Osteoblast (primary cell): ENCODE results near the gene PLEKHG4B. TPM values are rescaled to one million over a fixed set of nuclear protein-coding genes. Genes with fewer than 3 reads are reported as not detected.
A peak's percentile ranks its signal among the peaks of the same experiment; 100 is the strongest.
"Not testable (repeated sequence)": the region's sequence is repeated elsewhere in the genome, so short reads cannot be mapped to it uniquely, and the experiment has no call there.

Source experiments
- DNase-seq: peaks from one replicate; pipeline ENCODE4 v3.0.0; 2011; ENCODE audit warnings: low spot score, mixed read lengths; ENCODE audit not compliant: insufficient read length; ENCODE audit errors: missing footprints
- H2AFZ ChIP-seq: 2 replicates; pipeline ENCODE4 v1.6.0; 2011; ENCODE audit warnings: mild to moderate bottlenecking, low read length
- H3K27ac ChIP-seq: 2 replicates; pipeline ENCODE4 v1.5.1; 2011; ENCODE audit warnings: mild to moderate bottlenecking, low read depth, low read length, moderate library complexity
- H3K27me3 ChIP-seq: 2 replicates; pipeline ENCODE4 v1.6.0; 2012; ENCODE audit warnings: mild to moderate bottlenecking, control low read depth, inconsistent platforms, low read length, moderate library complexity; ENCODE audit not compliant: insufficient read depth
- H3K36me3 ChIP-seq: 2 replicates; pipeline ENCODE4 v1.5.1; 2011; ENCODE audit warnings: mild to moderate bottlenecking, low read length, control low read depth, moderate library complexity; ENCODE audit not compliant: insufficient read depth
- H3K4me1 ChIP-seq: 2 replicates; pipeline ENCODE4 v1.5.1; 2011; ENCODE audit warnings: mild to moderate bottlenecking, low read length, control low read depth, moderate library complexity; ENCODE audit not compliant: insufficient read depth
- H3K4me2 ChIP-seq: 2 replicates; pipeline ENCODE4 v1.6.0; 2011; ENCODE audit warnings: mild to moderate bottlenecking, low read length; ENCODE audit not compliant: insufficient read depth
- H3K4me3 ChIP-seq: fragments of 200-600 bp; sonication (generic); 3 replicates; pipeline ENCODE4 v1.5.1; 2012; ENCODE audit warnings: mild to moderate bottlenecking, low read length, inconsistent platforms; ENCODE audit not compliant: insufficient read depth
- H3K79me2 ChIP-seq: 2 replicates; pipeline ENCODE4 v1.6.0; 2012; ENCODE audit warnings: mild to moderate bottlenecking, low read length, control low read depth, inconsistent platforms; ENCODE audit not compliant: insufficient read depth
- H3K9me3 ChIP-seq: 2 replicates; pipeline ENCODE4 v1.5.1; 2011; ENCODE audit warnings: low read depth, low read length, control low read depth
- H4K20me1 ChIP-seq: 2 replicates; pipeline ENCODE4 v1.6.0; 2012; ENCODE audit warnings: mild to moderate bottlenecking, low read length, control low read depth; ENCODE audit not compliant: insufficient read depth
- CTCF ChIP-seq: IDR thresholded peaks from 2 replicates; pipeline ENCODE4 v1.5.1; 2011; ENCODE audit warnings: mild to moderate bottlenecking, low read depth, low read length, moderate library complexity; ENCODE audit errors: extremely low read depth
- total RNA-seq: library from RNA; depleted of rRNA; stranded (reverse); fragments of >200 nt; gene quantifications from 2 replicates; pipeline ENCODE4 v1.2.3, GENCODE V29; 2012

The PLEKHG4B gene
- total RNA-seq, 1 donor: 0.36 TPM

- Histone ChIP-seq H3K27me3 (peaks cover 32% of the 10 kb centered on the region), H3K27ac (no peak overlapping the region), H2AFZ (no peak overlapping the region), H3K4me3 (no peak overlapping the region), H3K79me2 (no peaks in the 10 kb centered on the region), H3K4me2 (no peak overlapping the region), H3K4me1 (no peaks in the 10 kb centered on the region), H4K20me1 (no peaks in the 10 kb centered on the region), H3K9me3 (no peaks in the 10 kb centered on the region), H3K36me3 (no peaks in the 10 kb centered on the region)
- DNase-seq: no peak
- TF ChIP-seq CTCF: no peak
Observed at GRCh38 chr5:70440-70839, 21.5 kb upstream of the PLEKHG4B start.

- not testable (repeated sequence) for H2AFZ ChIP-seq, H3K27ac ChIP-seq, H3K36me3 ChIP-seq, H3K4me2 ChIP-seq, H3K9me3 ChIP-seq, H3K4me3 ChIP-seq, H3K4me1 ChIP-seq, H3K79me2 ChIP-seq, H4K20me1 ChIP-seq
- H3K27me3 ChIP-seq: peaks cover 44% of the 10 kb centered on the region
- peak; percentile 26 for DNase-seq
Observed at GRCh38 chr5:72316-73180, 19.4 kb upstream of the PLEKHG4B start.

- not testable (repeated sequence) for H3K4me2 ChIP-seq, H3K36me3 ChIP-seq, H4K20me1 ChIP-seq, H3K9me3 ChIP-seq, H3K79me2 ChIP-seq, H2AFZ ChIP-seq, H3K27ac ChIP-seq, H3K4me3 ChIP-seq, DNase-seq, H3K4me1 ChIP-seq
- peaks cover 46% of the 10 kb centered on the region for H3K27me3 ChIP-seq
Observed at GRCh38 chr5:73181-73447, 18.9 kb upstream of the PLEKHG4B start.

- Histone ChIP-seq H3K27ac (no peak overlapping the region), H2AFZ (no peak overlapping the region), H4K20me1 (no peaks in the 10 kb centered on the region), H3K4me2 (no peak overlapping the region), H3K9me3 (no peaks in the 10 kb centered on the region), H3K36me3 (no peaks in the 10 kb centered on the region), H3K79me2 (no peaks in the 10 kb centered on the region), H3K4me3 (no peak overlapping the region), H3K4me1 (no peaks in the 10 kb centered on the region), H3K27me3 (peaks cover 46% of the 10 kb centered on the region)
- TF ChIP-seq CTCF: no peak
- DNase-seq: peak; percentile 61
Observed at GRCh38 chr5:73768-74502, 18.0 kb upstream of the PLEKHG4B start.
